ENCODE measurements around the gene DSCAML1.

DSCAML1 gene

GRCh38 chr11:117823946-117824420 is 27.0 kb upstream of the DSCAML1 start:
- TF ChIP-seq SIN3A (IDR thresholded peaks at IDR 0.05; ENCODE audit: borderline replicate concordance, insufficient read depth, low read length) (no peak), REST (IDR thresholded peaks at IDR 0.05; ENCODE audit: insufficient read depth in 1 of 2, low read depth in 2 of 2, low read length in 2 of 2) (no peak), TAF1 (IDR thresholded peaks at IDR 0.05; ENCODE audit: borderline replicate concordance, insufficient read depth, low read length) (no peak), POLR2AphosphoS5 (IDR thresholded peaks at IDR 0.05; ENCODE audit: low read depth, low read length) (no peak), FOXP2 (optimal IDR thresholded peaks at IDR 0.05; ENCODE audit: borderline replicate concordance, extremely low read depth, extremely low read length, insufficient read depth) (no peak)

GRCh38 chr11:117823294-117823945 is 26.4 kb upstream of the DSCAML1 start:
- no peak for TF ChIP-seq FOXP2 (optimal IDR thresholded peaks at IDR 0.05; ENCODE audit: borderline replicate concordance, extremely low read depth, extremely low read length, insufficient read depth)
- TF ChIP-seq REST (IDR thresholded peaks at IDR 0.05; ENCODE audit: insufficient read depth in 1 of 2, low read depth in 2 of 2, low read length in 2 of 2), result no peak
- no peak for TF ChIP-seq POLR2AphosphoS5 (IDR thresholded peaks at IDR 0.05; ENCODE audit: low read depth, low read length)
- TF ChIP-seq SIN3A (IDR thresholded peaks at IDR 0.05; ENCODE audit: borderline replicate concordance, insufficient read depth, low read length), result no peak
- no peak for TF ChIP-seq TAF1 (IDR thresholded peaks at IDR 0.05; ENCODE audit: borderline replicate concordance, insufficient read depth, low read length)

- no peak for TF ChIP-seq FOXP2 (optimal IDR thresholded peaks at IDR 0.05; ENCODE audit: borderline replicate concordance, extremely low read depth, extremely low read length, insufficient read depth)
Observed at GRCh38 chr11:117822074-117823033, 25.3 kb upstream of the DSCAML1 start.

GRCh38 chr11:117821431-117821830 is 24.4 kb upstream of the DSCAML1 start:
- TF ChIP-seq SIN3A (IDR thresholded peaks at IDR 0.05; ENCODE audit: borderline replicate concordance, insufficient read depth, low read length), result no peak
- TF ChIP-seq TAF1 (IDR thresholded peaks at IDR 0.05; ENCODE audit: borderline replicate concordance, insufficient read depth, low read length), result no peak
- no peak for TF ChIP-seq REST (IDR thresholded peaks at IDR 0.05; ENCODE audit: insufficient read depth in 1 of 2, low read depth in 2 of 2, low read length in 2 of 2)
- no peak for TF ChIP-seq FOXP2 (optimal IDR thresholded peaks at IDR 0.05; ENCODE audit: borderline replicate concordance, extremely low read depth, extremely low read length, insufficient read depth)
- no peak for TF ChIP-seq POLR2AphosphoS5 (IDR thresholded peaks at IDR 0.05; ENCODE audit: low read depth, low read length)

- TF ChIP-seq REST (IDR thresholded peaks at IDR 0.05; ENCODE audit: insufficient read depth in 1 of 2, low read depth in 2 of 2, low read length in 2 of 2), result no peak
- TF ChIP-seq FOXP2 (optimal IDR thresholded peaks at IDR 0.05; ENCODE audit: borderline replicate concordance, extremely low read depth, extremely low read length, insufficient read depth), result no peak
- TF ChIP-seq POLR2AphosphoS5 (IDR thresholded peaks at IDR 0.05; ENCODE audit: low read depth, low read length), result no peak
- no peak for TF ChIP-seq TAF1 (IDR thresholded peaks at IDR 0.05; ENCODE audit: borderline replicate concordance, insufficient read depth, low read length)
- no peak for TF ChIP-seq SIN3A (IDR thresholded peaks at IDR 0.05; ENCODE audit: borderline replicate concordance, insufficient read depth, low read length)
Observed at GRCh38 chr11:117820516-117820915, 23.5 kb upstream of the DSCAML1 start.
